Activated T-helper 17 cell treated with anti-CD3 and anti-CD28 coated beads, Interleukin-2, amount 50 U/mL, for 72 hours (primary cell): Measurements from ENCODE around the gene SCYGR2. TPM values are rescaled to one million over a fixed set of nuclear protein-coding genes. Genes with fewer than 3 reads are reported as not detected.
"Not testable (repeated sequence)": the region's sequence is repeated elsewhere in the genome, so short reads cannot be mapped to it uniquely, and the experiment has no call there.

ENCODE experiments used
- ATAC-seq: fragments of 150-1000 bp; cut with Tn5 transposase; replicated peaks from 2 replicates; pipeline ENCODE4 v1.10.0; 2021; ENCODE audit warnings: mild to moderate bottlenecking, moderate library complexity
- H3K27ac Mint-ChIP-seq: one replicate; pipeline ENCODE4 v1.8.0; 2022; ENCODE audit warnings: mixed read lengths
- H3K27me3 Mint-ChIP-seq: one replicate; pipeline ENCODE4 v1.8.0; 2022; ENCODE audit warnings: mixed read lengths
- H3K36me3 Mint-ChIP-seq: one replicate; pipeline ENCODE4 v1.8.0; 2022; ENCODE audit warnings: low read depth, mild to moderate bottlenecking, mixed read lengths
- H3K4me1 Mint-ChIP-seq: one replicate; pipeline ENCODE4 v1.8.0; 2022; ENCODE audit warnings: mixed read lengths
- H3K4me3 Mint-ChIP-seq: one replicate; pipeline ENCODE4 v1.8.0; 2022; ENCODE audit warnings: mild to moderate bottlenecking, mixed read lengths
- H3K9me3 Mint-ChIP-seq: one replicate; pipeline ENCODE4 v1.8.0; 2022; ENCODE audit warnings: mixed read lengths
- total RNA-seq, 2 donors: library from RNA; stranded (reverse); gene quantifications; one replicate each; pipeline ENCODE4 v1.2.3, GENCODE V29; 2022

SCYGR2 gene
- not detected for total RNA-seq

- H3K9me3 Mint-ChIP-seq, ATAC-seq, H3K27ac Mint-ChIP-seq, H3K4me1 Mint-ChIP-seq, H3K4me3 Mint-ChIP-seq, H3K36me3 Mint-ChIP-seq: not testable (repeated sequence)
- peaks cover 42% of the 10 kb centered on the region for H3K27me3 Mint-ChIP-seq
These were observed at the start of gene SCYGR2 for GRCh38 chr2:227598835-227599503. Gene SCYGR2 (plus strand): TSS chr2:227598893. CDS start chr2:227598893, 0 bp downstream.

GRCh38 chr2:227551836-227552235 is 46.9 kb upstream of the SCYGR2 start:
- Mint-ChIP-seq H3K27me3 (no peaks in the 10 kb centered on the region), H3K27ac (no peak overlapping the region), H3K4me1 (no peaks in the 10 kb centered on the region), H3K9me3 (no peaks in the 10 kb centered on the region), H3K4me3 (no peak overlapping the region), H3K36me3 (peaks cover 92% of the 10 kb centered on the region)
- ATAC-seq, result no peak

- no peak for ATAC-seq
These were observed 36.1 kb upstream of the SCYGR2 start for GRCh38 chr2:227562581-227562980.

GRCh38 chr2:227565080-227565479 is 33.6 kb upstream of the SCYGR2 start:
- no peak overlapping the region for H3K4me3 Mint-ChIP-seq
- H3K27me3 Mint-ChIP-seq, result no peaks in the 10 kb centered on the region
- peaks cover 29% of the 10 kb centered on the region for H3K36me3 Mint-ChIP-seq
- H3K4me1 Mint-ChIP-seq, result no peaks in the 10 kb centered on the region
- no peak for ATAC-seq
- H3K9me3 Mint-ChIP-seq, result no peaks in the 10 kb centered on the region
- H3K27ac Mint-ChIP-seq, result no peak overlapping the region

More at GRCh38 chr2:227562581-227562980, 36.1 kb upstream of the SCYGR2 start:
- Mint-ChIP-seq H3K4me1 (no peaks in the 10 kb centered on the region), H3K36me3 (peaks cover 42% of the 10 kb centered on the region), H3K4me3 (no peak overlapping the region), H3K27ac (no peak overlapping the region), H3K9me3 (no peaks in the 10 kb centered on the region), H3K27me3 (no peaks in the 10 kb centered on the region)

GRCh38 chr2:227566012-227566411 is 32.7 kb upstream of the SCYGR2 start:
- Mint-ChIP-seq H3K4me1 (no peaks in the 10 kb centered on the region), H3K36me3 (peaks cover 23% of the 10 kb centered on the region), H3K9me3 (no peaks in the 10 kb centered on the region), H3K4me3 (no peak overlapping the region), H3K27me3 (no peaks in the 10 kb centered on the region), H3K27ac (no peak overlapping the region)
- ATAC-seq, result no peak

- no peak for ATAC-seq
- H3K27me3 Mint-ChIP-seq, result peaks cover 6% of the 10 kb centered on the region
- H3K9me3 Mint-ChIP-seq, result no peaks in the 10 kb centered on the region
- H3K27ac Mint-ChIP-seq, result no peak overlapping the region
- no peaks in the 10 kb centered on the region for H3K4me1 Mint-ChIP-seq
- H3K36me3 Mint-ChIP-seq, result peaks cover 11% of the 10 kb centered on the region
- no peak overlapping the region for H3K4me3 Mint-ChIP-seq
These were observed 29.9 kb upstream of the SCYGR2 start for GRCh38 chr2:227568852-227569169.

GRCh38 chr2:227570615-227571014 is 28.1 kb upstream of the SCYGR2 start:
- H3K36me3 Mint-ChIP-seq, result no peaks in the 10 kb centered on the region
- no peaks in the 10 kb centered on the region for H3K4me1 Mint-ChIP-seq
- no peak for ATAC-seq
- peaks cover 6% of the 10 kb centered on the region for H3K27me3 Mint-ChIP-seq
- no peaks in the 10 kb centered on the region for H3K9me3 Mint-ChIP-seq
- no peak overlapping the region for H3K4me3 Mint-ChIP-seq
- H3K27ac Mint-ChIP-seq, result no peak overlapping the region

GRCh38 chr2:227576110-227576509 is 22.6 kb upstream of the SCYGR2 start:
- no peaks in the 10 kb centered on the region for H3K4me1 Mint-ChIP-seq
- no peak overlapping the region for H3K27ac Mint-ChIP-seq
- H3K9me3 Mint-ChIP-seq, result no peaks in the 10 kb centered on the region
- no peak for ATAC-seq
- no peaks in the 10 kb centered on the region for H3K36me3 Mint-ChIP-seq
- H3K4me3 Mint-ChIP-seq, result no peak overlapping the region
- peaks cover 24% of the 10 kb centered on the region for H3K27me3 Mint-ChIP-seq

GRCh38 chr2:227576812-227577211 is 21.9 kb upstream of the SCYGR2 start:
- no peak overlapping the region for H3K4me3 Mint-ChIP-seq
- no peaks in the 10 kb centered on the region for H3K9me3 Mint-ChIP-seq
- no peaks in the 10 kb centered on the region for H3K36me3 Mint-ChIP-seq
- no peaks in the 10 kb centered on the region for H3K4me1 Mint-ChIP-seq
- ATAC-seq, result no peak
- H3K27ac Mint-ChIP-seq, result no peak overlapping the region
- H3K27me3 Mint-ChIP-seq, result peaks cover 28% of the 10 kb centered on the region

- H3K4me3 Mint-ChIP-seq, result no peak overlapping the region
- H3K27me3 Mint-ChIP-seq, result peaks cover 35% of the 10 kb centered on the region
- no peaks in the 10 kb centered on the region for H3K4me1 Mint-ChIP-seq
- H3K36me3 Mint-ChIP-seq, result no peaks in the 10 kb centered on the region
- no peak for ATAC-seq
- H3K9me3 Mint-ChIP-seq, result peaks cover 6% of the 10 kb centered on the region
- H3K27ac Mint-ChIP-seq, result no peak overlapping the region
These were observed 21.1 kb upstream of the SCYGR2 start for GRCh38 chr2:227577555-227577954.

- Mint-ChIP-seq H3K4me3 (no peak overlapping the region), H3K27me3 (peaks cover 31% of the 10 kb centered on the region), H3K9me3 (peaks cover 10% of the 10 kb centered on the region), H3K36me3 (no peaks in the 10 kb centered on the region), H3K27ac (no peak overlapping the region), H3K4me1 (no peaks in the 10 kb centered on the region)
- ATAC-seq, result no peak
These were observed 20.1 kb upstream of the SCYGR2 start for GRCh38 chr2:227578642-227579041.

- Mint-ChIP-seq H3K9me3 (peaks cover 10% of the 10 kb centered on the region), H3K36me3 (no peaks in the 10 kb centered on the region), H3K27me3 (peaks cover 37% of the 10 kb centered on the region), H3K4me3 (no peak overlapping the region), H3K27ac (no peak overlapping the region), H3K4me1 (no peaks in the 10 kb centered on the region)
- ATAC-seq, result no peak
These were observed 18.9 kb upstream of the SCYGR2 start for GRCh38 chr2:227579791-227580190.

GRCh38 chr2:227582369-227582768 is 16.3 kb upstream of the SCYGR2 start:
- peaks cover 33% of the 10 kb centered on the region for H3K27me3 Mint-ChIP-seq
- no peak for ATAC-seq
- H3K27ac Mint-ChIP-seq, result no peak overlapping the region
- peaks cover 10% of the 10 kb centered on the region for H3K9me3 Mint-ChIP-seq
- H3K36me3 Mint-ChIP-seq, result no peaks in the 10 kb centered on the region
- H3K4me3 Mint-ChIP-seq, result no peak overlapping the region
- H3K4me1 Mint-ChIP-seq, result no peaks in the 10 kb centered on the region

- Mint-ChIP-seq H3K9me3 (peaks cover 6% of the 10 kb centered on the region), H3K4me1 (no peaks in the 10 kb centered on the region), H3K27ac (no peak overlapping the region), H3K36me3 (no peaks in the 10 kb centered on the region), H3K27me3 (peaks cover 35% of the 10 kb centered on the region), H3K4me3 (no peak overlapping the region)
- no peak for ATAC-seq
These were observed 5.9 kb upstream of the SCYGR2 start for GRCh38 chr2:227592694-227593387.

- no peak for ATAC-seq
- no peaks in the 10 kb centered on the region for H3K4me1 Mint-ChIP-seq
- no peaks in the 10 kb centered on the region for H3K36me3 Mint-ChIP-seq
- peaks cover 41% of the 10 kb centered on the region for H3K27me3 Mint-ChIP-seq
- peaks cover 6% of the 10 kb centered on the region for H3K9me3 Mint-ChIP-seq
- H3K27ac Mint-ChIP-seq, result no peak overlapping the region
- H3K4me3 Mint-ChIP-seq, result no peak overlapping the region
These were observed 2.9 kb upstream of the SCYGR2 start for GRCh38 chr2:227595797-227596196.
